Inflammatory macrophage (primary cell): Measurements from ENCODE around the gene MORN5.

ENCODE experiments used
- DNase-seq, 2 donors: peaks; one replicate each; pipeline ENCODE4 v3.0.0-alpha.2; 2020 to 2022

Gene MORN5

GRCh38 chr9:122239722-122240121 lies 80.0 kb downstream of the MORN5 start:
- DNase-seq, result no peak

- DNase-seq, result no peak
Measured at GRCh38 chr9:122244349-122244748, 84.6 kb downstream of the MORN5 start.

GRCh38 chr9:122246666-122247065 lies 87.0 kb downstream of the MORN5 start:
- no peak for DNase-seq

GRCh38 chr9:122248448-122248865 lies 88.7 kb downstream of the MORN5 start:
- DNase-seq, result no peak
